ENCODE measurements around the gene NFKBIL1. TPM values are rescaled to one million over a fixed set of nuclear protein-coding genes. Genes with fewer than 3 reads are reported as not detected.

NFKBIL1 gene
- total and polyA plus RNA-seq, 10 of the 15 experiments (the other 5 are each of a cell fraction or from before 2014, with no cell fraction given), result 0.19 to 15.1 (median 7.0) TPM

DNA sequence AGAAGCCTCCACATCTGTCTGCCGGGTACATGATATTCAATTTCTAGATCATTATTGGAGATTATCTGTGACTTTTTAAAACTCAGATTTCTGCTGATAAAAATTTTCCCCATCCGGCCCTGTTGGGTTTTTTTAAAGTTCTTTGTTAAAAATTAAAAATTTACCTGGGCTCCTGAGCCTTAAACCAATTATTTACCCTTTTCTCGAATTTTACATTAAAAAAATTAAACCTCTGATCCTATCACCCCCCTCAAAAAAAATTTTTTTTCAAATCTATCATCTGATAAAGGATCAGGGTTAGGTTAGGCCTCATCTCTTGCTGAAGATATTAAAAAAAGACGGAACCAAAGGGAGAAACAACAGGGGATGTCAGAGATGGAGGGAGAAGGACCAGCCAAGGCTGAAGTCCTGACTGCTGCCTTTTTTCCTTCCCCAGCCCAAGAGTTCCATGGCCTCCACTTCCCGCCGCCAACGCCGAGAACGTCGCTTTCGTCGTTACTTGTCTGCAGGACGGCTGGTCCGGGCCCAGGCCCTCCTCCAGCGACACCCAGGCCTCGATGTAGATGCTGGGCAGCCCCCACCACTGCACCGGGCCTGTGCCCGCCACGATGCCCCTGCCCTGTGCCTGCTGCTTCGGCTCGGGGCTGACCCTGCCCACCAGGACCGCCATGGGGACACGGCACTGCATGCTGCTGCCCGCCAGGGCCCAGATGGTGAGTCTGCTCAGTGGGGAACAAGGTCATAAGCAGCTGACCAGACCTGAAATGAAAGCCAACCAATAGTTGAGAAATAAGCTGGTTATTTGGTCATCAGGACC lies 527 bp downstream of the NFKBIL1 start (continued):
- TF ChIP-seq, protein P1, sequence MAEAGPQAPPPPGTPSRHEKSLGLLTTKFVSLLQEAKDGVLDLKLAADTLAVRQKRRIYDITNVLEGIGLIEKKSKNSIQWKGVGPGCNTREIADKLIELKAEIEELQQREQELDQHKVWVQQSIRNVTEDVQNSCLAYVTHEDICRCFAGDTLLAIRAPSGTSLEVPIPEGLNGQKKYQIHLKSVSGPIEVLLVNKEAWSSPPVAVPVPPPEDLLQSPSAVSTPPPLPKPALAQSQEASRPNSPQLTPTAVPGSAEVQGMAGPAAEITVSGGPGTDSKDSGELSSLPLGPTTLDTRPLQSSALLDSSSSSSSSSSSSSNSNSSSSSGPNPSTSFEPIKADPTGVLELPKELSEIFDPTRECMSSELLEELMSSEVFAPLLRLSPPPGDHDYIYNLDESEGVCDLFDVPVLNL (IDR thresholded peaks at IDR 0.05; ENCODE audit: low read depth, low read length), result no peak
- TF ChIP-seq TCF7 (IDR thresholded peaks at IDR 0.05; ENCODE audit: borderline replicate concordance) (no peak), SUPT20H (IDR thresholded peaks at IDR 0.05; ENCODE audit: borderline replicate concordance, control insufficient read depth, low read depth, low read length) (no peak), PML (IDR thresholded peaks at IDR 0.05; ENCODE audit: low read length) (no peak)
- TF ChIP-seq, protein P2, sequence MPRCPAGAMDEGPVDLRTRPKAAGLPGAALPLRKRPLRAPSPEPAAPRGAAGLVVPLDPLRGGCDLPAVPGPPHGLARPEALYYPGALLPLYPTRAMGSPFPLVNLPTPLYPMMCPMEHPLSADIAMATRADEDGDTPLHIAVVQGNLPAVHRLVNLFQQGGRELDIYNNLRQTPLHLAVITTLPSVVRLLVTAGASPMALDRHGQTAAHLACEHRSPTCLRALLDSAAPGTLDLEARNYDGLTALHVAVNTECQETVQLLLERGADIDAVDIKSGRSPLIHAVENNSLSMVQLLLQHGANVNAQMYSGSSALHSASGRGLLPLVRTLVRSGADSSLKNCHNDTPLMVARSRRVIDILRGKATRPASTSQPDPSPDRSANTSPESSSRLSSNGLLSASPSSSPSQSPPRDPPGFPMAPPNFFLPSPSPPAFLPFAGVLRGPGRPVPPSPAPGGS (IDR thresholded peaks at IDR 0.05; ENCODE audit: borderline replicate concordance, insufficient read depth, low read depth, low read length, poor library complexity, severe bottlenecking), result no peak
- TF ChIP-seq, protein P3, sequence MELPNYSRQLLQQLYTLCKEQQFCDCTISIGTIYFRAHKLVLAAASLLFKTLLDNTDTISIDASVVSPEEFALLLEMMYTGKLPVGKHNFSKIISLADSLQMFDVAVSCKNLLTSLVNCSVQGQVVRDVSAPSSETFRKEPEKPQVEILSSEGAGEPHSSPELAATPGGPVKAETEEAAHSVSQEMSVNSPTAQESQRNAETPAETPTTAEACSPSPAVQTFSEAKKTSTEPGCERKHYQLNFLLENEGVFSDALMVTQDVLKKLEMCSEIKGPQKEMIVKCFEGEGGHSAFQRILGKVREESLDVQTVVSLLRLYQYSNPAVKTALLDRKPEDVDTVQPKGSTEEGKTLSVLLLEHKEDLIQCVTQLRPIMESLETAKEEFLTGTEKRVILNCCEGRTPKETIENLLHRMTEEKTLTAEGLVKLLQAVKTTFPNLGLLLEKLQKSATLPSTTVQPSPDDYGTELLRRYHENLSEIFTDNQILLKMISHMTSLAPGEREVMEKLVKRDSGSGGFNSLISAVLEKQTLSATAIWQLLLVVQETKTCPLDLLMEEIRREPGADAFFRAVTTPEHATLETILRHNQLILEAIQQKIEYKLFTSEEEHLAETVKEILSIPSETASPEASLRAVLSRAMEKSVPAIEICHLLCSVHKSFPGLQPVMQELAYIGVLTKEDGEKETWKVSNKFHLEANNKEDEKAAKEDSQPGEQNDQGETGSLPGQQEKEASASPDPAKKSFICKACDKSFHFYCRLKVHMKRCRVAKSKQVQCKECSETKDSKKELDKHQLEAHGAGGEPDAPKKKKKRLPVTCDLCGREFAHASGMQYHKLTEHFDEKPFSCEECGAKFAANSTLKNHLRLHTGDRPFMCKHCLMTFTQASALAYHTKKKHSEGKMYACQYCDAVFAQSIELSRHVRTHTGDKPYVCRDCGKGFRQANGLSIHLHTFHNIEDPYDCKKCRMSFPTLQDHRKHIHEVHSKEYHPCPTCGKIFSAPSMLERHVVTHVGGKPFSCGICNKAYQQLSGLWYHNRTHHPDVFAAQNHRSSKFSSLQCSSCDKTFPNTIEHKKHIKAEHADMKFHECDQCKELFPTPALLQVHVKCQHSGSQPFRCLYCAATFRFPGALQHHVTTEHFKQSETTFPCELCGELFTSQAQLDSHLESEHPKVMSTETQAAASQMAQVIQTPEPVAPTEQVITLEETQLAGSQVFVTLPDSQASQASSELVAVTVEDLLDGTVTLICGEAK (IDR thresholded peaks at IDR 0.05; ENCODE audit: borderline replicate concordance), result no peak; the same call in 1 of the 2 replicates
